DMS 273 (cell line): ENCODE results near the gene HARS1.
"Not testable (repeated sequence)": the region's sequence is repeated elsewhere in the genome, so short reads cannot be mapped to it uniquely, and the experiment has no call there.

Source experiments
- DNase-seq: peaks from one replicate; lab custom pipeline; 2025; ENCODE audit not compliant: unreplicated experiment; lab: John Stamatoyannopoulos, UW

HARS1 gene

DNA sequence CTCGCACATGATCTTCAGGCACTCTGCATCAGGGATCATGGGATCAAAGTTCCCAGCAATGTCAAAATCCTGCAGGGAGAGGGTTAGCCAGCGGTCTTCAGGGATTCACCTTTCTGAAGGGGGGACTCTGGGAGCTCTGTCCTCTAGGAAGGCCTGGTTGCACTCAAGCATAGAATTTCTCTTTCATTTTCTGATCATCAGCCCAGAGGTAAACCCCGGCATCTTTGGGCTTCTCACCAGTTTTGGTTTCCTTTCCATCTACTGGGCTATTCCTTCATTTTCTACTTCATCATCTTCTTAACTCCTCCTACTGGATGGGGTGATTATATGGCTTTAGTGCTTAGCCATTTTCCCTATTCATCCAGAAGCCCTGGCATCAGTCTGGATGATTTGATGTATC lies 13.2 kb downstream of the HARS1 start:
- no peak for DNase-seq

GRCh38 chr5:140674629-140675028 lies 16.5 kb downstream of the HARS1 start:
- DNase-seq, result no peak

DNA sequence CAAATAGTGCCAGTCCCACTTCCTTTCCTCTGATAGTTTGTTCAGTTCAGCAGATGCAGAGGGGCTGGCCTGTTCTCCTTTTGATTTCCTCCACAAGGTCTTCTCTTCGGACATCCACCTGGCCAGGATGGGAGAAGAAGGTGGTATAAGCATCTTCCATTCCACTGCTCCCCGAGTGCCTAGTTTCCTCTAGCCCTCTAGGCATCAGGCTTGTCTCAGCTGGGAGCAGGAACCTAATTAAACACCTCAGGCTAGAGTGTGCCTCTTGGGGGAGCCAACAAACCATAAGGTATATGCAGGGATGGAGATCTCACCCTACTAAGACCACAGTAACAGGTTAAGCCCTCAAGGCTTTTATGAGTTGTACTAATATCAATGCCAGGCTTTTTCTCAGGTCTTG lies 17.0 kb downstream of the HARS1 start:
- DNase-seq, result peak; percentile 23

GRCh38 chr5:140673187-140673976 lies 17.8 kb downstream of the HARS1 start, which contains the start of gene DND1:
DND1 (minus strand) TSS chr5:140673576; CDS start chr5:140673542, 34 bp downstream.
- DNase-seq, result peak; percentile 18

DNA sequence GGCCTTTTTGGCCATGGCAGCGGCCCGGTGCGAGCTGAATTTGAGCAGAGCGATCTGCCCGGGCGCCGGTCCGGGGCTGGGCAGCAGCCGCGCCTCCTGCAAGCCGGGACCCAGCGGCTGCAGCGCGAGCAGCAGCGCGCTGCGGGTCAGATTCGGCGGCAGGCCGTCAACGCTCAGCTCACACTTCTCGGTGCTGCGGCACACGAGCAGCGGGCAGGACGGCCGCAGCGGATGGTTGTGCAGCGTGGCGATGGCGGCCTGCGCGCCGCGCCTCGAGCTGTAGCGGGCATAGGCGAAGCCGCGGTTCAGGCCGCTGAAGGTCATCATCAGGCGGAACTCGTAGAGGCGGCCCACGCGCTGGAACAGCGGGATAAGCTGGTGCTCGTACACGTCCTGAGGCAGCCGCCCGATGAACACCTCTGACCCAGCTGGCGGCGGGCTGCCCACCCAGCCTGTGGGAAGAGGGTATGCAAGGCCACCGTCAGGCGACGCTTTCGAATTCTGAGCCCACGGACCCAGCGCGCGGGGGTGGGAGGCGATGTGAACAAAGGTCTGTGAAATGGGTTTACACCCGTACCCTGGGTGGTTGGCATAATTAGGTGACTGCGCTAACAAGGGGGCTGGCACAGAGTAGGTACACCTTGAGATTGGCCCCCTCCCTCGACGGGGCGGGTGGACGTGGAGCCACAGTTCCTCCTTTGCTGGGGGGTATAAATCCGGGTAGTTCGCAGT lies 18.5 kb downstream of the HARS1 start:
- DNase-seq, result peak; percentile 71

DNA sequence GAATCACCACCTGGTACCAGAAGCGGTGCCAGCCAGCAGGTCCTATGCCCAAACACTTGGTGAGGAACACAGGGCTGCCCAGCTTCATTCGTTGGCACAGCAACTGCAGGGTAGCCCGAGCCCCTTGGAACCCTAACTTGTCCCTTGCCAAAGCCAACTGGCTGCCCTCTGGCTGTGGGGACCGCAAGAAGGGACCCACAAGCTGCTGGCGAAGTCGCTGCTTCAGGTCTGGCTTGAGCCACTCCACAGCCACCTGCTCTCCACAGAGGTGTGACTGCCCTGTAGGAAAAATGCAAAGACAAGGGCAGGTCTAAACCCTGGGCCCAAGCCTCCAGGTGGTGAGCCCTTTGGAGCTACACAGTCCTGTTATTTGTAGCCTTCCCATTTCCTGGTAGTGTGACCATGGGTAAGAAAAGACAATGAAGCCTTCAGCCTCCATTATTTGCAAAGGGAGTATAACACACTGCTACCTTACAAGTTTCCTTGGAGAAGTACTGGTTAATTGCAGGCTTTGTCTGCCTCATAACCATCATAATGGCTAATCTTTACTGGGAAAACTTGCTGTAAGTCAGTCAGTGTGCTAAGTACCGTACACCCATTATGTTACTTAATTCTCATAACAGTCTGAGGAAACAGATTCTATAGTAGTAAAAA lies 19.6 kb downstream of the HARS1 start:
- no peak for DNase-seq

GRCh38 chr5:140671035-140671434 lies 20.1 kb downstream of the HARS1 start:
- not testable (repeated sequence) for DNase-seq

- DNase-seq, result peak; percentile 99
Measured at GRCh38 chr5:140664359-140665119, 26.6 kb downstream of the HARS1 start, which contains the start of gene WDR55. WDR55 (plus strand) TSS chr5:140664904; CDS start chr5:140664913, 9 bp downstream.

- no peak for DNase-seq
Measured at GRCh38 chr5:140664030-140664358, 27.2 kb downstream of the HARS1 start.

- DNase-seq, result not testable (repeated sequence)
Measured at GRCh38 chr5:140660371-140660770, 30.8 kb downstream of the HARS1 start.

GRCh38 chr5:140658870-140659269 lies 32.3 kb downstream of the HARS1 start:
- no peak for DNase-seq

- peak; percentile 63 for DNase-seq
Measured at GRCh38 chr5:140647042-140647419, 44.1 kb downstream of the HARS1 start.

DNA sequence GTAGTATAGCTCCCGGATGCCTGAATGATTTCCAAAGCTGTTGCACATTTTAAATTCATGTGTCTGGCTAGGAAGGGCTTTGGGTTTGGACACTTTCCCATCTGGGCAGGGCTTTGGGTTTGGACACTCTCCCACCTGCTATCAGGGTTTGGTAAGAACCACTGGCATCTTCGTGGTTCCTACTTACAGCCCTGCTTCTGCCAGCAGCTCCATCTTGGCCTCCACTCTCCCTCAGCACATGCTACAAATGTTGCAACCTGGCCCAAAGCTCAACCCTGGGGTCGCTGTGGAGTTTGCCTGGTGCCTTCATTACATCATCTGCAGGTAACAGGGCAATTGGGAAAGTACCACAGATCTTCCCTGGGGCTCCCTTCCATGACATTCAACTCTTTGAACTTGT lies 48.5 kb downstream of the HARS1 start:
- no peak for DNase-seq

- DNase-seq, result no peak
Measured at GRCh38 chr5:140641716-140642115, 49.5 kb downstream of the HARS1 start.

- peak; percentile 98 for DNase-seq
Measured at GRCh38 chr5:140639148-140639981, 51.8 kb downstream of the HARS1 start, which contains the start of gene TMCO6. TMCO6 (plus strand) TSS chr5:140639451; CDS start chr5:140639528, 77 bp downstream.

DNA sequence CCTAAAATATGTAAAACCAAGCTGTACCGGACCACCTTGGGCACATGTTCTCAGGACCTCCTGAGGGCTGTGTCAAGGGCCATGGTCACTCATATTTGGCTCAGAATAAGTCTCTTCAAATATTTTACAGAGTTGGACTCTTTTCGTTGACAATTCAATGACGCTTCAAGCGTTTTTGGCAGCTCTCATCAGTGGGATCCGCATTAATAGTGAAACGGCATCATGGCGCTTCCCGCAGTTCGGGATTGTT lies 52.3 kb downstream of the HARS1 start:
- DNase-seq, result not testable (repeated sequence)

GRCh38 chr5:140637371-140638100 lies 53.6 kb downstream of the HARS1 start:
- no peak for DNase-seq

DNA sequence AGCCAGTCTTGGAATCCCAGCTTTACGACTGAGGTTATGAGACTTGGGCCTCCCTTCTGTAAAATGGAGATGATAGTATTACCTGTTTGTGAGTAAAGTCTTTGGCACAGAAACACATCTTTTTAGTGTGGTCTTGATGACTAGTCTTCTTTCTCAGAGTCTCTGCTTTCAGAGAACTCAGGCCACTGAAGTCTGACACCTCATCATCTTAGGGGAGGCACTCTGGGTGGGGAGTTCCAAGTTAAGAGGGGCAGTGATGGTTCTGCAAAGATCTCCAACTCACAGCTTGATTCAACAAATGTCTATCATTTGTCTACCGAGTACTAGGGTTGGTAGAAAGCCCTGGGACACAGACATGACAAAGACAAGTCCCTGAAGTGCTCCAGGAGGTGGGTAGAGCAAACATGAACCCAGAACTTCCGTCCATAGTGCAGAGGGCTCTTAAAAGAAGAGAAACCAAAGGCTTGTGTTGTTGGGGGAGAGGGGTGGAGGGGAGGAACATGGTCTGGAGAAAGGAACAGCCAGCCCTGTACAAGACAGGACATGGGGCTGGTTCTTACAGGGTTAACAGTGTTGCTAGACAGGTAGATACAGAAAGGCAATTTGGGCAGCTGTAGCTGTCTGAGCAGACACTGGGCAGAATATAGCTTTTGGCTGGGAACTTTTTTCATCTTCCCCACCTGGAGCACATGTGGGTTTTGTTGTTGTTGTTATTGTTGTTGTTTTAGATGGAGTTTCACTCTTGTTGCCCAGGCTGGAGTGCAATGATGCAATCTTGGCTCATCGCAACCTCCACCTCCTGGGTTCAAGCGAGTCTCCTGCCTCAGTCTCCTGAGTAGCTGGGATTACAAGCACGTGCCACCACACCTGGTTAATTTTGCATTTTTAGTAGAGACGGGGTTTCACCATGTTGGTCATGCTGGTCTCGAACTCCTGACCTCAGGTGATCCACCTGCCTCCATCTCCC lies 55.6 kb downstream of the HARS1 start:
- no peak for DNase-seq

GRCh38 chr5:140634103-140634502 lies 57.1 kb downstream of the HARS1 start:
- no peak for DNase-seq
